ENCODE measurements around the gene OBI1. TPM values are rescaled to one million over a fixed set of nuclear protein-coding genes. Genes with fewer than 3 reads are reported as not detected.

The OBI1 gene
- polyA plus RNA-seq, 1 experiment, result 4.2 TPM

- ChIA-PET CTCF (no interaction called here), POLR2A (no interaction called here)
- Histone ChIP-seq H3K4me3 (ENCODE audit: low read depth, low read length) (no peak overlapping the region), H3K36me3 (ENCODE audit: control insufficient read depth, insufficient read depth, low read length) (no peaks in the 10 kb centered on the region), H3K27me3 (ENCODE audit: control insufficient read depth, insufficient read depth, low read length) (no peaks in the 10 kb centered on the region)
- no peak for DNase-seq (ENCODE audit: low read depth)
- no peak for TF ChIP-seq CTCF (IDR thresholded peaks at IDR 0.05; ENCODE audit: insufficient read depth, low read depth, low read length)
These were observed 3.5 kb upstream of the OBI1 start for GRCh38 chr13:78662467-78662866.

- DNase-seq (ENCODE audit: low read depth), result no peak
- Histone ChIP-seq H3K27me3 (ENCODE audit: control insufficient read depth, insufficient read depth, low read length) (no peaks in the 10 kb centered on the region), H3K4me3 (ENCODE audit: low read depth, low read length) (no peak overlapping the region), H3K36me3 (ENCODE audit: control insufficient read depth, insufficient read depth, low read length) (no peaks in the 10 kb centered on the region)
- ChIA-PET CTCF (interaction anchor here (0.9 kb wide), 1 partner anchor 11 kb away, joined by 3 read pairs; no protein-coding TSS in a partner anchor), POLR2A (no interaction called here)
- no peak for TF ChIP-seq CTCF (IDR thresholded peaks at IDR 0.05; ENCODE audit: insufficient read depth, low read depth, low read length)
These were observed 1.5 kb upstream of the OBI1 start for GRCh38 chr13:78660495-78660857.

GRCh38 chr13:78659732-78660494, 958 bp upstream of the OBI1 start:
- POLR2A ChIA-PET, result interaction anchor here (0.6 kb wide), 1 partner anchor 40 kb away, joined by 3 read pairs; no protein-coding TSS in a partner anchor

GRCh38 chr13:78659450-78659730, 435 bp upstream of the OBI1 start:
- no peak for DNase-seq (ENCODE audit: low read depth)
- ChIA-PET CTCF (interaction anchor here (1.1 kb wide), 1 partner anchor 522 kb away, joined by 3 read pairs; no protein-coding TSS in a partner anchor), POLR2A (interaction anchor here (0.6 kb wide), 1 partner anchor 39 kb away, joined by 3 read pairs; no protein-coding TSS in a partner anchor)
- Histone ChIP-seq H3K36me3 (ENCODE audit: control insufficient read depth, insufficient read depth, low read length) (no peaks in the 10 kb centered on the region), H3K27me3 (ENCODE audit: control insufficient read depth, insufficient read depth, low read length) (no peaks in the 10 kb centered on the region), H3K4me3 (ENCODE audit: low read depth, low read length) (peak overlapping the region; percentile 58)
- TF ChIP-seq CTCF (IDR thresholded peaks at IDR 0.05; ENCODE audit: insufficient read depth, low read depth, low read length), result no peak

More at GRCh38 chr13:78659732-78660494, 958 bp upstream of the OBI1 start:
- DNase-seq (ENCODE audit: low read depth), result no peak
- Histone ChIP-seq H3K36me3 (ENCODE audit: control insufficient read depth, insufficient read depth, low read length) (no peaks in the 10 kb centered on the region), H3K27me3 (ENCODE audit: control insufficient read depth, insufficient read depth, low read length) (no peaks in the 10 kb centered on the region), H3K4me3 (ENCODE audit: low read depth, low read length) (peak overlapping the region; percentile 58)
- no peak for TF ChIP-seq CTCF (IDR thresholded peaks at IDR 0.05; ENCODE audit: insufficient read depth, low read depth, low read length)
- CTCF ChIA-PET, result interaction anchor here (0.9 to 1.1 kb wide), 2 partner anchors 10 to 522 kb away, joined by 3 read pairs; no protein-coding TSS in a partner anchor

- ChIA-PET POLR2A (no interaction called here), CTCF (no interaction called here)
- Histone ChIP-seq H3K27me3 (ENCODE audit: control insufficient read depth, insufficient read depth, low read length) (no peaks in the 10 kb centered on the region), H3K36me3 (ENCODE audit: control insufficient read depth, insufficient read depth, low read length) (no peaks in the 10 kb centered on the region), H3K4me3 (ENCODE audit: low read depth, low read length) (peak overlapping the region; percentile 58)
- DNase-seq (ENCODE audit: low read depth), result no peak
- TF ChIP-seq CTCF (IDR thresholded peaks at IDR 0.05; ENCODE audit: insufficient read depth, low read depth, low read length), result no peak
These were observed 991 bp downstream of the OBI1 start for GRCh38 chr13:78657699-78658629.
